HepG2 (cell line): ENCODE measurements around the gene SDHAF1. TPM values are rescaled to one million over a fixed set of nuclear protein-coding genes. Genes with fewer than 3 reads are reported as not detected.
A peak's percentile ranks its signal among the peaks of the same experiment; 100 is the strongest.

ENCODE experiments used
- ATAC-seq: fragments of 200-7000 bp; cut with Tn5 transposase; 3 replicates; pipeline ENCODE4 v1.9.1; 2020; ENCODE audit warnings: mild to moderate bottlenecking, moderate library complexity
- BruUV-seq: library from RNA; stranded (reverse); fragments of 400-500 nt; replicated peaks from 2 replicates; lab custom pipeline; 2021; lab: Mats Ljungman, UMichigan
- CTCF ChIA-PET: fragments of 300-600 bp; formaldehyde crosslinking; extraction: SDS; loops from one replicate; lab custom pipeline; 2021; ENCODE audit warnings: low total read pairs, inconsistent platforms, low intra/inter-chr PET ratio; lab: Yijun Ruan, JAX
- POLR2A ChIA-PET: fragments of 350-600 bp; sonication (Branson Sonifier 250); formaldehyde crosslinking; loops from one replicate; lab custom pipeline; 2020; ENCODE audit warnings: antibody characterized with exemption, inconsistent platforms; lab: Yijun Ruan, JAX
- DNase-seq: peaks from one replicate; pipeline ENCODE4 v3.0.0-alpha.2; 2015; ENCODE audit warnings: low spot score
- FAIRE-seq: peaks from 3 replicates; lab custom pipeline; 2011; peaks lifted over from hg19 to GRCh38; lab: Jason Lieb, UNC
- H2AFZ ChIP-seq: one replicate; pipeline ENCODE4 v1.6.1; 2011; ENCODE audit warnings: low read length, inconsistent platforms
- H3K27ac ChIP-seq: fragments of 300-600 bp; 3 replicates; pipeline ENCODE4 v1.8.0; 2011; ENCODE audit warnings: mixed run types, mild to moderate bottlenecking, mixed read lengths, low read length, inconsistent platforms; ENCODE audit not compliant: insufficient read depth; ENCODE audit errors: extremely low read length
- H3K27me3 ChIP-seq, 2 experiments: fragments of 200-600 bp in 1 of 2; 2 replicates in 1 of 2; 3 replicates in 1 of 2; pipeline versions ENCODE4 v1.6.0 to v1.8.0; 2011; ENCODE audit warnings: low read length in 2 of 2, mild to moderate bottlenecking in 2 of 2, moderate library complexity in 2 of 2, inconsistent platforms in 1 of 2; ENCODE audit not compliant: insufficient read depth in 2 of 2, control insufficient read depth in 1 of 2
- H3K36me3 ChIP-seq, 2 experiments: fragments of 200-600 bp in 1 of 2; replicated peaks in 1 of 2; 2 replicates in 1 of 2; 3 replicates in 1 of 2; pipeline versions ENCODE4 v1.5.1 to v1.8.0; 2011; ENCODE audit warnings: low read length in 2 of 2, inconsistent platforms in 1 of 2; ENCODE audit not compliant: insufficient read depth in 2 of 2, control insufficient read depth in 1 of 2
- H3K4me1 ChIP-seq: 2 replicates; pipeline ENCODE4 v1.5.1; 2012; ENCODE audit warnings: low read length, inconsistent platforms; ENCODE audit not compliant: insufficient read depth
- H3K4me2 ChIP-seq: 2 replicates; pipeline ENCODE4 v1.6.0; 2011; ENCODE audit warnings: low read depth, low read length, inconsistent platforms
- H3K4me3 ChIP-seq, 3 experiments: fragments of 200-600 bp in 1 of 3; sonication (generic), shearing (Covaris generic) in 1 of 3; replicated peaks in 1 of 3; 2 replicates each; pipeline ENCODE4 v1.5.1; 2011 to 2016; ENCODE audit warnings: low read length in 3 of 3, inconsistent platforms in 2 of 3, low read depth in 2 of 3, mild to moderate bottlenecking in 2 of 3, control low read depth in 1 of 3, mixed read lengths in 1 of 3; ENCODE audit not compliant: insufficient read depth in 1 of 3
- H3K79me2 ChIP-seq: one replicate; pipeline ENCODE4 v1.6.1; 2011; ENCODE audit warnings: low read length, inconsistent platforms; ENCODE audit not compliant: insufficient read depth
- H3K9ac ChIP-seq: 2 replicates; pipeline ENCODE4 v1.6.0; 2011; ENCODE audit warnings: mild to moderate bottlenecking, low read depth, low read length, inconsistent platforms; ENCODE audit not compliant: insufficient read depth
- H3K9me3 ChIP-seq: 2 replicates; pipeline ENCODE4 v1.5.1; 2012; ENCODE audit warnings: mild to moderate bottlenecking, low read length
- H4K20me1 ChIP-seq: 2 replicates; pipeline ENCODE4 v1.6.0; 2011; ENCODE audit warnings: inconsistent platforms, mild to moderate bottlenecking, low read length, moderate library complexity; ENCODE audit not compliant: insufficient read depth
- GABPA ChIP-seq, 2 experiments: IDR thresholded peaks; 2 replicates each; pipeline ENCODE4 v1.6.1; 2011 to 2016; ENCODE audit warnings: low read depth in 2 of 2, low read length in 1 of 2, missing biosample characterization in 1 of 2, missing genetic modification characterization in 1 of 2
- REPIN1 ChIP-seq: sonication (generic); formaldehyde crosslinking; IDR thresholded peaks from 2 replicates; pipeline ENCODE4 v1.8.0; 2022; ENCODE audit warnings: missing genetic modification reagents, low read depth, mild to moderate bottlenecking, borderline replicate concordance
- ZNF121 ChIP-seq: sonication (generic); formaldehyde crosslinking; IDR thresholded peaks from 2 replicates; pipeline ENCODE4 v1.5.0; 2020; ENCODE audit warnings: mild to moderate bottlenecking, missing genetic modification reagents
- WGBS: methylation state at CpG from one replicate; pipeline ENCODE4 v1.1.6; 2017; ENCODE audit warnings: low lambda C conversion rate; 5-methylcytosine and 5-hydroxymethylcytosine counted together
- in situ Hi-C: cut with HindIII; loops from 2 replicates; pipeline ENCODE4 v1.10.0; 2017; ENCODE audit warnings: low pct_unique_long_range_greater_than_20kb; ENCODE audit not compliant: extremely low pct_ligation_motif_present
- intact Hi-C: fragments of 100-400 bp; cut with micrococcal nuclease; formaldehyde crosslinking; loops from one replicate; pipeline ENCODE4 v1.10.0; 2022; ENCODE audit not compliant: unreplicated experiment
- polyA plus RNA-seq, 8 experiments: library from polyadenylated mRNA; depleted of rRNA in 3 of 8; stranded (reverse) in 7 of 8; unstranded in 1 of 8; fragments of >200 nt; fragmentation: Illumina TruSeq in 4 of 8; extraction: Trizol in 4 of 8; gene quantifications; 2 replicates each; pipeline versions ENCODE4 v1.2.1 to v1.2.3, GENCODE V29; 2011 to 2016; ENCODE audit warnings: low read depth in 4 of 8, missing spikeins in 1 of 8, mixed read lengths in 1 of 8; ENCODE audit not compliant: insufficient read depth in 1 of 8
- total RNA-seq, 5 experiments: library from RNA; depleted of rRNA; stranded (reverse); fragments of >200 nt; fragmentation: Illumina TruSeq; extraction: Trizol; gene quantifications; 2 replicates each; pipeline ENCODE4 v1.2.3, GENCODE V29; 2016; ENCODE audit warnings: low read depth in 1 of 5
- TF ChIP-seq, protein P1 (sequence below): IDR thresholded peaks from 2 replicates; pipeline ENCODE4 v1.6.1; 2016
- TF ChIP-seq, protein P2 (sequence below): sonication (generic); formaldehyde crosslinking; IDR thresholded peaks from 2 replicates; pipeline ENCODE4 v1.5.0; 2020; ENCODE audit warnings: mild to moderate bottlenecking, missing genetic modification reagents, moderate library complexity
- TF ChIP-seq, protein P3 (sequence below): IDR thresholded peaks from 2 replicates; pipeline ENCODE4 v1.6.1; 2016; ENCODE audit warnings: mild to moderate bottlenecking
- TF ChIP-seq, protein P4 (sequence below): sonication (generic); formaldehyde crosslinking; IDR thresholded peaks from 2 replicates; pipeline ENCODE4 v1.4.0; 2020; ENCODE audit warnings: missing genetic modification reagents

Gene SDHAF1
- total and polyA plus RNA-seq, 2 of the 13 experiments (the other 11 are each of a cell fraction or from before 2014, with no cell fraction given): 17.8 to 22.8 TPM

DNA sequence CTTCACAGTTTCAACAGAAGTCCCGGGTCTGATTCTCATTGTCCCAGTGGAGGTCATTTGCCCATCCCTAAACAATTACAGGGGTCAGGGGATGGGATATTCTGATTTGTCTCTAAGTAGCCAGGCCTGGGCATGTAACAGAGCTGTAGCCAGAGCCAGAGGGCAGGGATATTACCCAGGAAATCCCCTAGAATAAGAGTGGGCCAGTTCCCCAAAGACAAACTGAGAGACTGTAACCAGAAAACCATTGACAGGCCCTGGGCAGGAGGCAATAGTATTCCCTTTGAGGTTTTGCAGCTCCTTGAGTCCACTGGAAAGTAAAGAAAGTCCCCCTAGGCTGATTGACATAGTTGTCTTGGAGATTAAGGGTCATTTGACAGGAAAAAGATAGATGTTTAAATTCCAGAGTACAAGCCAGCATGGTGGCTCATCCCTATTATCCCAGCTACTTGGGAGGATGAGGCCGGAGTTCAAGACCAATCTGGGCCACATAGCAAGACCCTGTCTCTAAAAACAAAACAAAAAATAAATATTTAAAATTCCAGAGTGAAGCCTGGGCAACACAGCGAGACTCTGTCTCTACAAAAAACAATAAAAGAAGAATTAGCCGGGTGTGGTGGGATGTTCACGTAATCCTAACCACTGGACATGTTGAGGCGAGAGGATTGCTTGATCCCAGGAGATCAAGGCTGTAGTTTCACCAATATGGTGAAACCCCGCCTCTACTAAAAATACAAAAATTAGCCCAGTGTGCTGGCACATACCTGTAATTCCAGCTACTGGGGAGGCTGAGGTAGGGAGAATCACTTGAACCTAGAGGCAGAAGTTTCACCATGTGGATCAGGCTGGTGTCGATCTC is 1.9 kb upstream of the SDHAF1 start:
- WGBS: 80% methylated on average over 7 of the region's 8 CpGs
- no peak for FAIRE-seq
- intact Hi-C loops (no loop called here), in situ Hi-C loops (no loop called here)
- BruUV-seq: no TSS peak
- H4K20me1 ChIP-seq: peaks cover 5% of the 10 kb centered on the region
- POLR2A ChIA-PET: interaction anchor here (4.2 kb wide), 1 partner anchor 61 kb away, joined by 14 read pairs; the partner anchor contains the start of genes THAP8 and WDR62
- H3K4me3 ChIP-seq: no peak overlapping the region
- H3K4me2 ChIP-seq: no peak overlapping the region
- no peak overlapping the region for H2AFZ ChIP-seq
- H3K4me1 ChIP-seq: peaks cover 42% of the 10 kb centered on the region
- TF ChIP-seq ZNF121 (CRISPR knock-in tag): 0 out of 2 replicates have a peak, but pooled peaks have one; percentile 30
- TF ChIP-seq, protein P1, sequence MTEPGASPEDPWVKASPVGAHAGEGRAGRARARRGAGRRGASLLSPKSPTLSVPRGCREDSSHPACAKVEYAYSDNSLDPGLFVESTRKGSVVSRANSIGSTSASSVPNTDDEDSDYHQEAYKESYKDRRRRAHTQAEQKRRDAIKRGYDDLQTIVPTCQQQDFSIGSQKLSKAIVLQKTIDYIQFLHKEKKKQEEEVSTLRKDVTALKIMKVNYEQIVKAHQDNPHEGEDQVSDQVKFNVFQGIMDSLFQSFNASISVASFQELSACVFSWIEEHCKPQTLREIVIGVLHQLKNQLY (CRISPR knock-in tag): no peak
- H3K27ac ChIP-seq: no peak overlapping the region
- no peak overlapping the region for H3K9ac ChIP-seq
- H3K9me3 ChIP-seq: no peaks in the 10 kb centered on the region
- no peaks in the 10 kb centered on the region for H3K27me3 ChIP-seq
- peaks cover 24% of the 10 kb centered on the region for H3K79me2 ChIP-seq
- H3K36me3 ChIP-seq: peaks cover 4 to 6% of the 10 kb centered on the region in 2 experiments; a peak in 2 of 5 replicates
- CTCF ChIA-PET: no interaction called here
- no peak for ATAC-seq
- DNase-seq: no peak

DNA sequence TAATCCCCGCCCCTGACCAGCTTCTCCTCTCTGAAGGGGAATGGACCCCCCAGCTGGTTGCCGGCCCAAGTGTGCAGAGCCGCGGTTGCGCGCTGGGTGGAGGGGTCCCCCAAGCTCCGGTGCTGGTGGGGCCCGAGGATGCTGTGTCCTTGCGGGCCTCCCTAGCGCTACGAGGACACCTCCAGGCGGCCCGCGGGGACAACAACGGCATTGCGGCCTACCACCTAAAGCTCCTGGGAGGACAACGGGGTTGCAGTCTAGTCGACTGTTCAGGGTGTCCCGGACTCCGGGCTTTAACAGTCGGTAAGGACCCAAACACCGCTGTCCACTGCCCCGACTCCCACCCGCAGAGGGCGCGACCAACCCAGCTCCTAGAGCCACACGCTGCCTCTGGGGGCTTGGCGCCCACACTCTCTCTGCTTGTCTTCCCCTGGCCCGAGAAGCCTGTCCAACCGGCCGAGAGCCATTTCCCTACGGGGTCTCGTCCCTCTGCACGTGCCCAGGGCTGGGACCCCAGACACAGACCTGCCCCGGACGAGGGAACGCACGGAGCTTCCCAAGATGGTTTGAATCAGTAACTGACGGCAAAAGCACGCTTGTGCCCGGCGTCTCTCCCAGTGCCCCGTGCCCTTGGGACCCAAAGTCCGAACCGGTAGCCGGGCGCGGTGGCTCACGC is 927 bp upstream of the SDHAF1 start:
- 91% methylated on average over 24 of the region's 49 CpGs for WGBS
- no peak for DNase-seq
- Histone ChIP-seq H3K27ac (no peak overlapping the region), H3K27me3 (no peaks in the 10 kb centered on the region), H4K20me1 (peaks cover 6% of the 10 kb centered on the region), H3K4me2 (no peak overlapping the region; the same call in 1 of the 2 replicates), H3K9ac (no peak overlapping the region; the same call in 1 of the 2 replicates), H2AFZ (no peak overlapping the region), H3K36me3 (peaks cover 4 to 6% of the 10 kb centered on the region in 2 experiments; a peak in 2 of 5 replicates), H3K4me3 (no peak overlapping the region), H3K9me3 (no peaks in the 10 kb centered on the region), H3K4me1 (peaks cover 48% of the 10 kb centered on the region), H3K79me2 (peaks cover 24% of the 10 kb centered on the region)
- ChIA-PET CTCF (no interaction called here), POLR2A (interaction anchor here (4.2 kb wide), 1 partner anchor 60 kb away, joined by 14 read pairs; the partner anchor contains the start of genes THAP8 and WDR62)
- FAIRE-seq: no peak
- ATAC-seq: no peak
- intact Hi-C loops (no loop called here), in situ Hi-C loops (no loop called here)
- BruUV-seq: no TSS peak
- TF ChIP-seq, protein P2, sequence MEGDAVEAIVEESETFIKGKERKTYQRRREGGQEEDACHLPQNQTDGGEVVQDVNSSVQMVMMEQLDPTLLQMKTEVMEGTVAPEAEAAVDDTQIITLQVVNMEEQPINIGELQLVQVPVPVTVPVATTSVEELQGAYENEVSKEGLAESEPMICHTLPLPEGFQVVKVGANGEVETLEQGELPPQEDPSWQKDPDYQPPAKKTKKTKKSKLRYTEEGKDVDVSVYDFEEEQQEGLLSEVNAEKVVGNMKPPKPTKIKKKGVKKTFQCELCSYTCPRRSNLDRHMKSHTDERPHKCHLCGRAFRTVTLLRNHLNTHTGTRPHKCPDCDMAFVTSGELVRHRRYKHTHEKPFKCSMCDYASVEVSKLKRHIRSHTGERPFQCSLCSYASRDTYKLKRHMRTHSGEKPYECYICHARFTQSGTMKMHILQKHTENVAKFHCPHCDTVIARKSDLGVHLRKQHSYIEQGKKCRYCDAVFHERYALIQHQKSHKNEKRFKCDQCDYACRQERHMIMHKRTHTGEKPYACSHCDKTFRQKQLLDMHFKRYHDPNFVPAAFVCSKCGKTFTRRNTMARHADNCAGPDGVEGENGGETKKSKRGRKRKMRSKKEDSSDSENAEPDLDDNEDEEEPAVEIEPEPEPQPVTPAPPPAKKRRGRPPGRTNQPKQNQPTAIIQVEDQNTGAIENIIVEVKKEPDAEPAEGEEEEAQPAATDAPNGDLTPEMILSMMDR (CRISPR knock-in tag): peak; percentile 41; the same call in 1 of the 2 replicates
- TF ChIP-seq GABPA (IDR thresholded peaks at IDR 0.05; ENCODE audit: low read depth, low read length) (no peak), GABPA (CRISPR knock-in tag; IDR thresholded peaks at IDR 0.05; ENCODE audit: low read depth) (no peak), REPIN1 (no peak)
- TF ChIP-seq, protein P3, sequence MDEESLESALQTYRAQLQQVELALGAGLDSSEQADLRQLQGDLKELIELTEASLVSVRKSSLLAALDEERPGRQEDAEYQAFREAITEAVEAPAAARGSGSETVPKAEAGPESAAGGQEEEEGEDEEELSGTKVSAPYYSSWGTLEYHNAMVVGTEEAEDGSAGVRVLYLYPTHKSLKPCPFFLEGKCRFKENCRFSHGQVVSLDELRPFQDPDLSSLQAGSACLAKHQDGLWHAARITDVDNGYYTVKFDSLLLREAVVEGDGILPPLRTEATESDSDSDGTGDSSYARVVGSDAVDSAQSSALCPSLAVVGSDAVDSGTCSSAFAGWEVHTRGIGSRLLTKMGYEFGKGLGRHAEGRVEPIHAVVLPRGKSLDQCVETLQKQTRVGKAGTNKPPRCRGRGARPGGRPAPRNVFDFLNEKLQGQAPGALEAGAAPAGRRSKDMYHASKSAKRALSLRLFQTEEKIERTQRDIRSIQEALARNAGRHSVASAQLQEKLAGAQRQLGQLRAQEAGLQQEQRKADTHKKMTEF (CRISPR knock-in tag): no peak
- TF ChIP-seq, protein P4, sequence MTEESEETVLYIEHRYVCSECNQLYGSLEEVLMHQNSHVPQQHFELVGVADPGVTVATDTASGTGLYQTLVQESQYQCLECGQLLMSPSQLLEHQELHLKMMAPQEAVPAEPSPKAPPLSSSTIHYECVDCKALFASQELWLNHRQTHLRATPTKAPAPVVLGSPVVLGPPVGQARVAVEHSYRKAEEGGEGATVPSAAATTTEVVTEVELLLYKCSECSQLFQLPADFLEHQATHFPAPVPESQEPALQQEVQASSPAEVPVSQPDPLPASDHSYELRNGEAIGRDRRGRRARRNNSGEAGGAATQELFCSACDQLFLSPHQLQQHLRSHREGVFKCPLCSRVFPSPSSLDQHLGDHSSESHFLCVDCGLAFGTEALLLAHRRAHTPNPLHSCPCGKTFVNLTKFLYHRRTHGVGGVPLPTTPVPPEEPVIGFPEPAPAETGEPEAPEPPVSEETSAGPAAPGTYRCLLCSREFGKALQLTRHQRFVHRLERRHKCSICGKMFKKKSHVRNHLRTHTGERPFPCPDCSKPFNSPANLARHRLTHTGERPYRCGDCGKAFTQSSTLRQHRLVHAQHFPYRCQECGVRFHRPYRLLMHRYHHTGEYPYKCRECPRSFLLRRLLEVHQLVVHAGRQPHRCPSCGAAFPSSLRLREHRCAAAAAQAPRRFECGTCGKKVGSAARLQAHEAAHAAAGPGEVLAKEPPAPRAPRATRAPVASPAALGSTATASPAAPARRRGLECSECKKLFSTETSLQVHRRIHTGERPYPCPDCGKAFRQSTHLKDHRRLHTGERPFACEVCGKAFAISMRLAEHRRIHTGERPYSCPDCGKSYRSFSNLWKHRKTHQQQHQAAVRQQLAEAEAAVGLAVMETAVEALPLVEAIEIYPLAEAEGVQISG: no peak
